Renal cortex interstitium (tissue), 11 donors: ENCODE measurements around the gene ANKRD28. TPM values are rescaled to one million over a fixed set of nuclear protein-coding genes. Genes with fewer than 3 reads are reported as not detected.

Source experiments
- DNase-seq, 11 donors: peaks; one replicate each; pipeline ENCODE4 v3.0.0-alpha.2; 2013; ENCODE audit warnings: low read depth in 9 of 11, low spot score in 4 of 11; ENCODE audit errors: extremely low read depth in 1 of 11
- polyA plus RNA-seq, 3 donors: library from polyadenylated mRNA; unstranded; fragments of 120-200 nt; gene quantifications; one replicate each; pipeline ENCODE4 v1.2.1, GENCODE V29; 2013; ENCODE audit not compliant: insufficient read length in 3 of 3

Gene ANKRD28
- polyA plus RNA-seq, 3 donors = 38.3 to 51.1 (median 48.8) TPM

- no peak for DNase-seq
Measured at GRCh38 chr3:15694628-15695027, 103.2 kb downstream of the ANKRD28 start.

GRCh38 chr3:15693355-15693754 is 104.4 kb downstream of the ANKRD28 start:
- DNase-seq = no peak

GRCh38 chr3:15690748-15691147 is 107.0 kb downstream of the ANKRD28 start:
- DNase-seq = no peak

- DNase-seq = no peak
Measured at GRCh38 chr3:15690230-15690629, 107.5 kb downstream of the ANKRD28 start.

GRCh38 chr3:15685927-15686326 is 111.9 kb downstream of the ANKRD28 start:
- DNase-seq = no peak

- no peak for DNase-seq
Measured at GRCh38 chr3:15683253-15683652, 114.5 kb downstream of the ANKRD28 start.

- DNase-seq = no peak
Measured at GRCh38 chr3:15682561-15683185, 115.1 kb downstream of the ANKRD28 start.

- DNase-seq = no peak
Measured at GRCh38 chr3:15681668-15682067, 116.1 kb downstream of the ANKRD28 start.

- no peak for DNase-seq
Measured at GRCh38 chr3:15679306-15679705, 118.5 kb downstream of the ANKRD28 start.

GRCh38 chr3:15676259-15676658 is 121.5 kb downstream of the ANKRD28 start:
- no peak for DNase-seq

GRCh38 chr3:15673536-15673935 is 124.2 kb downstream of the ANKRD28 start:
- DNase-seq = no peak

GRCh38 chr3:15667484-15667883 is 130.3 kb downstream of the ANKRD28 start:
- DNase-seq = no peak

- no peak for DNase-seq
Measured at GRCh38 chr3:15666277-15666676, 131.5 kb downstream of the ANKRD28 start.

GRCh38 chr3:15665510-15666150 is 132.1 kb downstream of the ANKRD28 start:
- no peak for DNase-seq

- DNase-seq = no peak
Measured at GRCh38 chr3:15664144-15664543, 133.6 kb downstream of the ANKRD28 start.

- DNase-seq = no peak
Measured at GRCh38 chr3:15660055-15660935, 137.5 kb downstream of the ANKRD28 start.

GRCh38 chr3:15659254-15659975 is 138.4 kb downstream of the ANKRD28 start:
- no peak for DNase-seq

GRCh38 chr3:15657016-15657415 is 140.8 kb downstream of the ANKRD28 start:
- DNase-seq = no peak

- DNase-seq = no peak
Measured at GRCh38 chr3:15656342-15656741, 141.4 kb downstream of the ANKRD28 start.
